ENCODE measurements around the gene CCDC43.

DNA sequence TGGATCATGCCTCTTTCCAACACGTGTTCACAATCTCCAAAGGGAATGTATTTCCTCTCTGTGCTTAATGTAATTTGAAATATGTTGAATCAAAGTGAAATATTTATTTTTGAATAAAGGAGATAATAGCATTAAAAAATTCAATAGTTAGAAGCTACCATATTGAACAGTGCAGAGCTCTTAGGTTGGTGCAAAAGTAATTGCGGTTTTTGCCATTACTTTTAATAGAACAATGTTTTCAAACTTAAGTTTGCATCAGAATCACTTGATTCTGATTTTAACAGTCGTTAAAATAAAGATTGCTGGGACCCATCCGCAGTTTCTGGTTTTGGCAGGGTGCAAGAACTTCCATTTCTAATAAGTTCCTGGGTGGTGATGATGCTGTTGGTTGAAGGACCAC is 43.3 kb downstream of the CCDC43 start:
- no peak for TF ChIP-seq POLR2A (IDR thresholded peaks at IDR 0.05)
- TF ChIP-seq, protein P1, sequence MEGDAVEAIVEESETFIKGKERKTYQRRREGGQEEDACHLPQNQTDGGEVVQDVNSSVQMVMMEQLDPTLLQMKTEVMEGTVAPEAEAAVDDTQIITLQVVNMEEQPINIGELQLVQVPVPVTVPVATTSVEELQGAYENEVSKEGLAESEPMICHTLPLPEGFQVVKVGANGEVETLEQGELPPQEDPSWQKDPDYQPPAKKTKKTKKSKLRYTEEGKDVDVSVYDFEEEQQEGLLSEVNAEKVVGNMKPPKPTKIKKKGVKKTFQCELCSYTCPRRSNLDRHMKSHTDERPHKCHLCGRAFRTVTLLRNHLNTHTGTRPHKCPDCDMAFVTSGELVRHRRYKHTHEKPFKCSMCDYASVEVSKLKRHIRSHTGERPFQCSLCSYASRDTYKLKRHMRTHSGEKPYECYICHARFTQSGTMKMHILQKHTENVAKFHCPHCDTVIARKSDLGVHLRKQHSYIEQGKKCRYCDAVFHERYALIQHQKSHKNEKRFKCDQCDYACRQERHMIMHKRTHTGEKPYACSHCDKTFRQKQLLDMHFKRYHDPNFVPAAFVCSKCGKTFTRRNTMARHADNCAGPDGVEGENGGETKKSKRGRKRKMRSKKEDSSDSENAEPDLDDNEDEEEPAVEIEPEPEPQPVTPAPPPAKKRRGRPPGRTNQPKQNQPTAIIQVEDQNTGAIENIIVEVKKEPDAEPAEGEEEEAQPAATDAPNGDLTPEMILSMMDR (IDR thresholded peaks at IDR 0.05) = no peak
